OCI-LY1 (cell line): Measurements from ENCODE around the gene RNFT2.

ENCODE experiments used
- EZH2 ChIP-seq: fragments of 200-600 bp; sonication (generic), shearing (Covaris generic); IDR thresholded peaks from 2 replicates; pipeline ENCODE4 v1.8.0; 2017; ENCODE audit warnings: borderline replicate concordance, mixed run types, mild to moderate bottlenecking, antibody characterized with exemption, low read length, moderate library complexity, mixed read lengths
- TF ChIP-seq, protein P1 (sequence below): fragments of 200-600 bp; sonication (generic), shearing (Covaris generic); IDR thresholded peaks from 2 replicates; pipeline ENCODE4 v1.5.1; 2017; ENCODE audit warnings: mild to moderate bottlenecking, antibody characterized with exemption, low read length, moderate library complexity, mixed read lengths

DNA sequence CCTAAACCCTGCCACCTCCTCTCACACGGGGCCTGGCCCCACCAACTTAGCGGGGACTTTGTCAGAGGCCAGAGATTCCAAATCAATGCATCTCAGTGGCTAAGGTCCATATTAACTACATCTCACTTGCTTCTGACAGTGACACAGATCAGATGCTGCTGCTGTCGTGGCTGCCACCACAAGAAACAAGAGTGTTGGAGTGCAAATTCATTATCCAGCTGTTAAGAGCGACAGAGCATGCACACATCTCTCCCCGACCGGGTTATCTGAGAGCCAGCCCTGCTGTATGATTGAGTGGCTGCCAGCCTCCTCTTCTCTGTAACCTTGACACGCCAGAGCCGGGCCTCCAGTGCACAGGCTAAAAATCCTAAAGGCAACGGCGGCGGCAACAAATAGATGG, 40.4 kb upstream of the RNFT2 start:
- TF ChIP-seq, protein P1, sequence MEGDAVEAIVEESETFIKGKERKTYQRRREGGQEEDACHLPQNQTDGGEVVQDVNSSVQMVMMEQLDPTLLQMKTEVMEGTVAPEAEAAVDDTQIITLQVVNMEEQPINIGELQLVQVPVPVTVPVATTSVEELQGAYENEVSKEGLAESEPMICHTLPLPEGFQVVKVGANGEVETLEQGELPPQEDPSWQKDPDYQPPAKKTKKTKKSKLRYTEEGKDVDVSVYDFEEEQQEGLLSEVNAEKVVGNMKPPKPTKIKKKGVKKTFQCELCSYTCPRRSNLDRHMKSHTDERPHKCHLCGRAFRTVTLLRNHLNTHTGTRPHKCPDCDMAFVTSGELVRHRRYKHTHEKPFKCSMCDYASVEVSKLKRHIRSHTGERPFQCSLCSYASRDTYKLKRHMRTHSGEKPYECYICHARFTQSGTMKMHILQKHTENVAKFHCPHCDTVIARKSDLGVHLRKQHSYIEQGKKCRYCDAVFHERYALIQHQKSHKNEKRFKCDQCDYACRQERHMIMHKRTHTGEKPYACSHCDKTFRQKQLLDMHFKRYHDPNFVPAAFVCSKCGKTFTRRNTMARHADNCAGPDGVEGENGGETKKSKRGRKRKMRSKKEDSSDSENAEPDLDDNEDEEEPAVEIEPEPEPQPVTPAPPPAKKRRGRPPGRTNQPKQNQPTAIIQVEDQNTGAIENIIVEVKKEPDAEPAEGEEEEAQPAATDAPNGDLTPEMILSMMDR: no peak
- TF ChIP-seq EZH2: no peak
